ENCODE results near the gene COMTD1.
"Not testable (repeated sequence)": the region's sequence is repeated elsewhere in the genome, so short reads cannot be mapped to it uniquely, and the experiment has no call there.

COMTD1 gene

GRCh38 chr10:75209921-75210281, 25.9 kb downstream of the COMTD1 start:
- peak; percentile 67 for DNase-seq (ENCODE audit: low read depth)
- TF ChIP-seq CTCF (conservative IDR thresholded peaks at IDR 0.05; ENCODE audit: control insufficient read depth, insufficient read depth, low read depth, low read length), result no peak
- H3K4me3 ChIP-seq (ENCODE audit: control insufficient read depth, low read depth, low read length), result peak overlapping the region; percentile 93

GRCh38 chr10:75209086-75209920, 26.5 kb downstream of the COMTD1 start:
- H3K4me3 ChIP-seq (ENCODE audit: control insufficient read depth, low read depth, low read length), result peak overlapping the region; percentile 93
- no peak for TF ChIP-seq CTCF (conservative IDR thresholded peaks at IDR 0.05; ENCODE audit: control insufficient read depth, insufficient read depth, low read depth, low read length)
- no peak for DNase-seq (ENCODE audit: low read depth)

GRCh38 chr10:75208181-75208580, 27.6 kb downstream of the COMTD1 start:
- TF ChIP-seq CTCF (conservative IDR thresholded peaks at IDR 0.05; ENCODE audit: control insufficient read depth, insufficient read depth, low read depth, low read length), result no peak
- no peak overlapping the region for H3K4me3 ChIP-seq (ENCODE audit: control insufficient read depth, low read depth, low read length)
- DNase-seq (ENCODE audit: low read depth), result peak; percentile 81

- no peak overlapping the region for H3K4me3 ChIP-seq (ENCODE audit: control insufficient read depth, low read depth, low read length)
- DNase-seq (ENCODE audit: low read depth), result no peak
- TF ChIP-seq CTCF (conservative IDR thresholded peaks at IDR 0.05; ENCODE audit: control insufficient read depth, insufficient read depth, low read depth, low read length), result no peak
These were observed 28.0 kb downstream of the COMTD1 start for GRCh38 chr10:75207857-75208144.

- no peak for TF ChIP-seq CTCF (conservative IDR thresholded peaks at IDR 0.05; ENCODE audit: control insufficient read depth, insufficient read depth, low read depth, low read length)
- no peak overlapping the region for H3K4me3 ChIP-seq (ENCODE audit: control insufficient read depth, low read depth, low read length)
- DNase-seq (ENCODE audit: low read depth), result no peak
These were observed 28.5 kb downstream of the COMTD1 start for GRCh38 chr10:75207079-75207856.

GRCh38 chr10:75206638-75207037, 29.1 kb downstream of the COMTD1 start:
- not testable (repeated sequence) for DNase-seq (ENCODE audit: low read depth); H3K4me3 ChIP-seq (ENCODE audit: control insufficient read depth, low read depth, low read length)

GRCh38 chr10:75205908-75206307, 29.8 kb downstream of the COMTD1 start:
- TF ChIP-seq CTCF (conservative IDR thresholded peaks at IDR 0.05; ENCODE audit: control insufficient read depth, insufficient read depth, low read depth, low read length), result no peak
- no peak overlapping the region for H3K4me3 ChIP-seq (ENCODE audit: control insufficient read depth, low read depth, low read length)
- no peak for DNase-seq (ENCODE audit: low read depth)

All from fibroblast of mammary gland (primary cell).